ENCODE results near the gene MIPOL1.
"Not testable (repeated sequence)": the region's sequence is repeated elsewhere in the genome, so short reads cannot be mapped to it uniquely, and the experiment has no call there.

Gene MIPOL1

GRCh38 chr14:37447883-37448391 is 250.2 kb downstream of the MIPOL1 start:
- DNase-seq (ENCODE audit: extremely low read depth, low read depth): no peak
- TF ChIP-seq, protein P1, sequence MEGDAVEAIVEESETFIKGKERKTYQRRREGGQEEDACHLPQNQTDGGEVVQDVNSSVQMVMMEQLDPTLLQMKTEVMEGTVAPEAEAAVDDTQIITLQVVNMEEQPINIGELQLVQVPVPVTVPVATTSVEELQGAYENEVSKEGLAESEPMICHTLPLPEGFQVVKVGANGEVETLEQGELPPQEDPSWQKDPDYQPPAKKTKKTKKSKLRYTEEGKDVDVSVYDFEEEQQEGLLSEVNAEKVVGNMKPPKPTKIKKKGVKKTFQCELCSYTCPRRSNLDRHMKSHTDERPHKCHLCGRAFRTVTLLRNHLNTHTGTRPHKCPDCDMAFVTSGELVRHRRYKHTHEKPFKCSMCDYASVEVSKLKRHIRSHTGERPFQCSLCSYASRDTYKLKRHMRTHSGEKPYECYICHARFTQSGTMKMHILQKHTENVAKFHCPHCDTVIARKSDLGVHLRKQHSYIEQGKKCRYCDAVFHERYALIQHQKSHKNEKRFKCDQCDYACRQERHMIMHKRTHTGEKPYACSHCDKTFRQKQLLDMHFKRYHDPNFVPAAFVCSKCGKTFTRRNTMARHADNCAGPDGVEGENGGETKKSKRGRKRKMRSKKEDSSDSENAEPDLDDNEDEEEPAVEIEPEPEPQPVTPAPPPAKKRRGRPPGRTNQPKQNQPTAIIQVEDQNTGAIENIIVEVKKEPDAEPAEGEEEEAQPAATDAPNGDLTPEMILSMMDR (IDR thresholded peaks at IDR 0.05; ENCODE audit: low read depth, low read length): no peak

GRCh38 chr14:37452323-37452722 is 254.6 kb downstream of the MIPOL1 start:
- DNase-seq (ENCODE audit: extremely low read depth, low read depth): no peak

DNA sequence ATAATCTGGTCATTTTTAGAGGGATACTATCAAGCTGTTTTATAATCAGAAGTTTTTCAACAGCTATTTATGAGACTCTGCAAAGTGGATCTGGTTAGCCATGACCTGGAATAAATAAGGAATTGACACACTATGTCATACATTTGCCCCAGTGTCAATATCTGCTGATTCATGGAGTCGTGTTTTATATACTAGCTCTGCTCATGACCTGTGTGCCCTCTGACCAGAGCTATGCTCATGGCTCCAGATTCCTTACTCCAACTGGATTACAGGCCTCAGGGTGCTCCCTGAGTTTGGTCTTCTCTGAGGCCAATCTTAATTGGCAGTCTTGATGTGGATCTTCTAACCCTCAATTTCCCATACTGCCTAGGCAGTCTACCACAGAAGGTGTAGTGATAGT is 256.2 kb downstream of the MIPOL1 start:
- no peak for DNase-seq (ENCODE audit: extremely low read depth, low read depth)

More at GRCh38 chr14:37452323-37452722, 254.6 kb downstream of the MIPOL1 start:
- TF ChIP-seq, protein P1 (IDR thresholded peaks at IDR 0.05; ENCODE audit: low read depth, low read length): no peak

DNA sequence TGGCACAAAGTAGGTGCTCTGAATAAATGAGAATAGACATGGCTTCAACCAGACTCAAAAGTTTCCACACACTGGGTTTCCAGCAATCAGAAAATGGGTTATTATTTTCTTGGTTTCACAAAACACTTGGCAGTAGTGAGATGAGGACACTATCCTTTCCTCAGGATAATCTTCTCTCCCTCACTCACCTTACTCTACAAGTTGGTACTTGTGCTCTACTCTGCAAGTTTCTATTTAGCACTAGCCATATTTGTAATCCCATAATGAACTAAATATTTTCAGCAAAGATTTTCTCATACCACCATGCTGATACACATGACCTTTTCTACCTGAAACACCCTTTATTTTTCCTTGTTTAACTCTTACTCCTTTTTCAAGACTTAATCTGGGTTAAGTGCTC is 259.6 kb downstream of the MIPOL1 start:
- TF ChIP-seq, protein P1 (IDR thresholded peaks at IDR 0.05; ENCODE audit: low read depth, low read length): no peak
- no peak for DNase-seq (ENCODE audit: extremely low read depth, low read depth)

More for the DNA sequence above, 256.2 kb downstream of the MIPOL1 start:
- TF ChIP-seq, protein P1 (IDR thresholded peaks at IDR 0.05; ENCODE audit: low read depth, low read length): no peak

DNA sequence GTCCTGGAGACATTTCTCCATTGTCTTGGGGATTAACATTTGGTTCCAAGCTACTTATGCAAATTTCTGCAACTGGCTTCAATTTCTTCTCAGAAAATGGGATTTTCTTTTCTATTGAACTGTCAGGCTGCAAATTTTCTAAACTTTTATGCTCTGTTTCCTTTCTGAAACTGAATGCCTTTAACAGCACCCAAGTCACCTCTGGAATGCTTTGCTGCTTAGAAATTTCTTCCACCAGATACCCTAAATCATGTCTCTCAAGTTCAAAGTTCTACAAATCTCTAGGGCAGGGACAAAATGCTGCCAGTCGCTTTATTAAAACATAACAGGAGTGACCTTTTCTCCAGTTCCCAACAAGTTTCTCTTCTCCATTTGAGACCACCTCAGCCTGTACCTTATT is 264.7 kb downstream of the MIPOL1 start:
- DNase-seq (ENCODE audit: extremely low read depth, low read depth): not testable (repeated sequence)

DNA sequence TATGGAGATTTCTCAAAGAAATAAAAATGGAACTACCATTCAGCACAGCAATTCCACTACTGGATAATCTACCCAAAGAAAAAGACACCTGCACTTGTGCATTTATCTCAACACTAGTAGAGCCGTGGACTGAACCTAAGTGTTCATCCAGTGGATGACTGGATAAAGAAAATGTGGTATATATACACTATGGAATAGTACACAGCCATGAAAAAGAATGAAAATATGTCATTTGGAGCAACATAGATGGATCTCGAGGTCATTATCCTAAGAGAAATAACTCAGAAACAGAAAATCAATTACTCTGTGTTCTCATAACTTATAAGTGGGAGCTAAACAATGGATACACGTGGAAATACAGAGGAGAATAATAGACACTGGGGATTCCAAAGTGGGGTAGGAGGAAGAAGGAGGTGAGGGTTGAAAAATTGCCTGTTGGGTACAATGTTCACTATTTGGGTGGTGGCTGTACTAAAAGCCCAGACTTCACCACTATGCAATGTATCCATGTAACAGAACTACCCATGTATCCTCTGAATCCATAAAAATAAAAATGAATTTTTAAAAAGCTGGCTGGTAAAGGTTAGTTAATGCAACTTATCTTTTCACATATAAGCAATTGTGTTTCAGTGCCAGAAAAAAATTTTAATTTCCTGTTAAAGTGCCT is 266.6 kb downstream of the MIPOL1 start:
- no peak for DNase-seq (ENCODE audit: extremely low read depth, low read depth)
- TF ChIP-seq, protein P1 (IDR thresholded peaks at IDR 0.05; ENCODE audit: low read depth, low read length): no peak

DNA sequence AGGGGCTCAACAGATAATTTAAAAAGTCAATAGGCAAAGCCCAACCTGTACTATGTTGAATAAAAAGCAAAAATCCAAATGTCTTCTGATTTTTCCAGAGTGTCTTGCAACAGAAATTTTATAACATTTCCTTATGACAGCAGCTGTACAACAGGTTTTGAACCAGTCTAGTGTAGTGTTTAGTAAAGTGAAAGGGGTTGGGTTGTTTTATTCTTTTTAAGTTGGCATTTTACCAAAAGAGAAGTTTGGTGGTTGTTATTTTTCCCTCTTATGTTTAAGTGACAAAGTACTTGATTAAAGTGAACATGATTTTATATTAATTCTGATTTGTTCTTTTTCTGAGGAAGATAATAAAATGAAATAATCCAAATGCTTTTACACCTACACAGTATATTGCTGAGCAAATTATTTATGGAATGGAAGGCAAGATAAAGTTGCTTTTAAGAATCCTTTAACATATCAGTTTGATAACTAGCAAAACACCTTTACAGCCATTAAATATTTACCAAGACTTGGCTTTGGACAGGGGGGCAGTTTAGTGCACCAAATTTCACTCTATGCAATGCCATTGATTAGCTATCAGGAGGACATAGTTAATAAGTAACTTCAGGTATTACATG is 268.4 kb downstream of the MIPOL1 start:
- no peak for DNase-seq (ENCODE audit: extremely low read depth, low read depth)
- TF ChIP-seq, protein P1 (IDR thresholded peaks at IDR 0.05; ENCODE audit: low read depth, low read length): no peak
